SU-DHL-6 (cell line): ENCODE results near the gene FAM20A.

ENCODE experiments used
- EZH2phosphoT487 ChIP-seq: fragments of 200-600 bp; sonication (generic), shearing (Covaris generic); conservative IDR thresholded peaks from 2 replicates; pipeline ENCODE4 v1.6.1; 2018; ENCODE audit warnings: mild to moderate bottlenecking, antibody characterized with exemption, low read length, moderate library complexity, mixed read lengths
- TF ChIP-seq, protein P1 (sequence below): fragments of 200-600 bp; sonication (generic); IDR thresholded peaks from one replicate; pipeline ENCODE4 v1.5.1; 2017; ENCODE audit warnings: antibody characterized with exemption, mild to moderate bottlenecking, low read length, moderate library complexity; ENCODE audit not compliant: insufficient read depth, poor library complexity, severe bottlenecking

- TF ChIP-seq, protein P1, sequence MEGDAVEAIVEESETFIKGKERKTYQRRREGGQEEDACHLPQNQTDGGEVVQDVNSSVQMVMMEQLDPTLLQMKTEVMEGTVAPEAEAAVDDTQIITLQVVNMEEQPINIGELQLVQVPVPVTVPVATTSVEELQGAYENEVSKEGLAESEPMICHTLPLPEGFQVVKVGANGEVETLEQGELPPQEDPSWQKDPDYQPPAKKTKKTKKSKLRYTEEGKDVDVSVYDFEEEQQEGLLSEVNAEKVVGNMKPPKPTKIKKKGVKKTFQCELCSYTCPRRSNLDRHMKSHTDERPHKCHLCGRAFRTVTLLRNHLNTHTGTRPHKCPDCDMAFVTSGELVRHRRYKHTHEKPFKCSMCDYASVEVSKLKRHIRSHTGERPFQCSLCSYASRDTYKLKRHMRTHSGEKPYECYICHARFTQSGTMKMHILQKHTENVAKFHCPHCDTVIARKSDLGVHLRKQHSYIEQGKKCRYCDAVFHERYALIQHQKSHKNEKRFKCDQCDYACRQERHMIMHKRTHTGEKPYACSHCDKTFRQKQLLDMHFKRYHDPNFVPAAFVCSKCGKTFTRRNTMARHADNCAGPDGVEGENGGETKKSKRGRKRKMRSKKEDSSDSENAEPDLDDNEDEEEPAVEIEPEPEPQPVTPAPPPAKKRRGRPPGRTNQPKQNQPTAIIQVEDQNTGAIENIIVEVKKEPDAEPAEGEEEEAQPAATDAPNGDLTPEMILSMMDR = no peak
- TF ChIP-seq EZH2phosphoT487 = no peak
Observed at GRCh38 chr17:68600067-68600930, 868 bp downstream of the FAM20A start.
